Ectodermal cell (in vitro differentiated cells): Measurements from ENCODE around the gene PRELID1.
A peak's percentile ranks its signal among the peaks of the same experiment; 100 is the strongest.

Experiments used
- H3K27ac ChIP-seq: 2 replicates; pipeline ENCODE4 v1.7.0; 2013; ENCODE audit warnings: mild to moderate bottlenecking, low read depth, low read length; ENCODE audit not compliant: insufficient read depth, poor library complexity, severe bottlenecking
- H3K27me3 ChIP-seq: 2 replicates; pipeline ENCODE4 v1.7.0; 2013; ENCODE audit warnings: mild to moderate bottlenecking, low read length; ENCODE audit not compliant: insufficient read depth, control insufficient read depth, poor library complexity, severe bottlenecking
- H3K36me3 ChIP-seq: one replicate; pipeline ENCODE4 v1.7.0; 2013; ENCODE audit warnings: low read length; ENCODE audit not compliant: control insufficient read depth, insufficient read depth
- H3K4me1 ChIP-seq: one replicate; pipeline ENCODE4 v1.7.0; 2013; ENCODE audit warnings: low read length; ENCODE audit not compliant: control insufficient read depth, insufficient read depth
- H3K4me3 ChIP-seq: 2 replicates; pipeline ENCODE4 v1.7.0; 2013; ENCODE audit warnings: low read depth, low read length, control low read depth; ENCODE audit not compliant: insufficient read depth
- H3K9me3 ChIP-seq: 2 replicates; pipeline ENCODE4 v1.7.0; 2013; ENCODE audit warnings: mild to moderate bottlenecking, low read length, moderate library complexity; ENCODE audit not compliant: control insufficient read depth
- WGBS, 2 experiments: methylation state at CpG; one replicate each; pipeline ENCODE4 v1.1.7; 2013; ENCODE audit warnings: missing lambda C conversion rate in 2 of 2; 5-methylcytosine and 5-hydroxymethylcytosine counted together

The PRELID1 gene

GRCh38 chr5:177312649-177313181, 9.1 kb downstream of the PRELID1 start:
- WGBS, 2 experiments = 6 to 7% methylated on average over 19 of the region's 19 CpGs
- no peaks in the 10 kb centered on the region for H3K9me3 ChIP-seq
- H3K36me3 ChIP-seq = no peaks in the 10 kb centered on the region
- no peaks in the 10 kb centered on the region for H3K27me3 ChIP-seq
- H3K27ac ChIP-seq = peak overlapping the region; percentile 33
- H3K4me1 ChIP-seq = peaks cover 15% of the 10 kb centered on the region
- H3K4me3 ChIP-seq = peak overlapping the region; percentile 70

GRCh38 chr5:177313561-177314259, 10.1 kb downstream of the PRELID1 start:
- H3K4me3 ChIP-seq = no peak overlapping the region
- no peaks in the 10 kb centered on the region for H3K9me3 ChIP-seq
- H3K27me3 ChIP-seq = no peaks in the 10 kb centered on the region
- no peak overlapping the region for H3K27ac ChIP-seq
- no peaks in the 10 kb centered on the region for H3K36me3 ChIP-seq
- peaks cover 15% of the 10 kb centered on the region for H3K4me1 ChIP-seq
- WGBS, 2 experiments = 95 to 96% methylated on average over 15 of the region's 15 CpGs

GRCh38 chr5:177314376-177315342, 11.1 kb downstream of the PRELID1 start:
- no peaks in the 10 kb centered on the region for H3K27me3 ChIP-seq
- no peak overlapping the region for H3K27ac ChIP-seq
- H3K36me3 ChIP-seq = no peaks in the 10 kb centered on the region
- H3K9me3 ChIP-seq = no peaks in the 10 kb centered on the region
- H3K4me3 ChIP-seq = no peak overlapping the region
- WGBS, 2 experiments = 89 to 90% methylated on average over 18 of the region's 18 CpGs
- H3K4me1 ChIP-seq = peaks cover 15% of the 10 kb centered on the region

- Histone ChIP-seq H3K9me3 (no peaks in the 10 kb centered on the region), H3K27ac (no peak overlapping the region), H3K4me3 (no peak overlapping the region), H3K4me1 (peaks cover 8% of the 10 kb centered on the region), H3K36me3 (no peaks in the 10 kb centered on the region), H3K27me3 (no peaks in the 10 kb centered on the region)
- WGBS, 2 experiments = 87 to 93% methylated on average over 7 of the region's 7 CpGs
These were observed 11.8 kb downstream of the PRELID1 start for GRCh38 chr5:177315411-177315810.

GRCh38 chr5:177316005-177316404, 12.4 kb downstream of the PRELID1 start:
- no peaks in the 10 kb centered on the region for H3K9me3 ChIP-seq
- no peak overlapping the region for H3K4me3 ChIP-seq
- H3K36me3 ChIP-seq = no peaks in the 10 kb centered on the region
- H3K27me3 ChIP-seq = no peaks in the 10 kb centered on the region
- WGBS, 2 experiments = 92 to 96% methylated on average over 3 of the region's 3 CpGs
- peaks cover 3% of the 10 kb centered on the region for H3K4me1 ChIP-seq
- H3K27ac ChIP-seq = no peak overlapping the region

GRCh38 chr5:177317959-177318377, 14.4 kb downstream of the PRELID1 start:
- peaks cover 1% of the 10 kb centered on the region for H3K4me1 ChIP-seq
- H3K36me3 ChIP-seq = no peaks in the 10 kb centered on the region
- no peaks in the 10 kb centered on the region for H3K9me3 ChIP-seq
- no peaks in the 10 kb centered on the region for H3K27me3 ChIP-seq
- H3K4me3 ChIP-seq = no peak overlapping the region
- H3K27ac ChIP-seq = no peak overlapping the region
- WGBS, 2 experiments = 32 to 36% methylated on average over 7 of the region's 7 CpGs

GRCh38 chr5:177319913-177320588, 16.5 kb downstream of the PRELID1 start:
- Histone ChIP-seq H3K4me3 (no peak overlapping the region), H3K4me1 (no peaks in the 10 kb centered on the region), H3K9me3 (no peaks in the 10 kb centered on the region), H3K36me3 (no peaks in the 10 kb centered on the region), H3K27ac (no peak overlapping the region), H3K27me3 (no peaks in the 10 kb centered on the region)
- 94 to 95% methylated on average over 14 of the region's 14 CpGs for WGBS, 2 experiments

GRCh38 chr5:177320879-177321278, 17.3 kb downstream of the PRELID1 start:
- no peaks in the 10 kb centered on the region for H3K4me1 ChIP-seq
- H3K4me3 ChIP-seq = no peak overlapping the region
- H3K27ac ChIP-seq = no peak overlapping the region
- H3K36me3 ChIP-seq = no peaks in the 10 kb centered on the region
- H3K9me3 ChIP-seq = no peaks in the 10 kb centered on the region
- 93 to 95% methylated on average over 7 of the region's 7 CpGs for WGBS, 2 experiments
- no peaks in the 10 kb centered on the region for H3K27me3 ChIP-seq

GRCh38 chr5:177325868-177326381, 22.3 kb downstream of the PRELID1 start:
- H3K27me3 ChIP-seq = no peaks in the 10 kb centered on the region
- H3K9me3 ChIP-seq = no peaks in the 10 kb centered on the region
- no peaks in the 10 kb centered on the region for H3K36me3 ChIP-seq
- WGBS, 2 experiments = 36 to 68% methylated on average over 1 of the region's 1 CpG
- H3K4me3 ChIP-seq = no peak overlapping the region
- H3K4me1 ChIP-seq = no peaks in the 10 kb centered on the region
- H3K27ac ChIP-seq = no peak overlapping the region
